GM12878 (cell line): ENCODE measurements around the gene ANKRD31. TPM values are rescaled to one million over a fixed set of nuclear protein-coding genes. Genes with fewer than 3 reads are reported as not detected.

ENCODE experiments used
- ATAC-seq: fragments of 200-7000 bp; cut with Tn5 transposase; 3 replicates; pipeline ENCODE4 v1.9.1; 2020; ENCODE audit warnings: mild to moderate bottlenecking, moderate library complexity
- BruUV-seq: library from RNA; stranded (reverse); fragments of 400-500 nt; replicated peaks from 2 replicates; lab custom pipeline; 2021; lab: Mats Ljungman, UMichigan
- CTCF ChIA-PET: fragments of 300-600 bp; sonication (Branson Sonifier 250); formaldehyde crosslinking; extraction: SDS; loops from one replicate; lab custom pipeline; 2021; ENCODE audit warnings: inconsistent platforms; lab: Yijun Ruan, JAX
- POLR2A ChIA-PET: fragments of 350-600 bp; formaldehyde crosslinking; extraction: SDS; loops from one replicate; lab custom pipeline; 2021; ENCODE audit warnings: inconsistent platforms; lab: Charles Lee
- RAD21 ChIA-PET: fragments of 300-600 bp; sonication (Branson Sonifier 250); formaldehyde crosslinking; loops from one replicate; lab custom pipeline; 2023; ENCODE audit warnings: antibody characterized with exemption; ENCODE audit not compliant: unreplicated experiment; lab: Charles Lee
- SMC1A ChIA-PET: fragments of 300-600 bp; sonication (Branson Sonifier 250); formaldehyde crosslinking; loops from one replicate; lab custom pipeline; 2023; ENCODE audit not compliant: unreplicated experiment, uncharacterized antibody; lab: Charles Lee
- DNase-seq: peaks from one replicate; pipeline ENCODE4 v3.0.0-alpha.2; 2011; ENCODE audit warnings: low read depth, low spot score
- FAIRE-seq: peaks from 3 replicates; lab custom pipeline; 2011; peaks lifted over from hg19 to GRCh38; lab: Jason Lieb, UNC
- H2AFZ ChIP-seq: 2 replicates; pipeline ENCODE4 v1.6.0; 2011; ENCODE audit warnings: low read depth, low read length, control low read depth; ENCODE audit not compliant: control insufficient read depth
- H3K27ac ChIP-seq: 2 replicates; pipeline ENCODE4 v1.5.1; 2011; ENCODE audit warnings: control low read depth; ENCODE audit not compliant: control insufficient read depth, insufficient read depth
- H3K27me3 ChIP-seq, 2 experiments: replicated peaks in 1 of 2; 2 replicates each; pipeline versions ENCODE4 v1.6.0 to v1.6.1; 2011; ENCODE audit warnings: low read length in 1 of 2; ENCODE audit not compliant: control insufficient read depth in 2 of 2, insufficient read depth in 2 of 2
- H3K36me3 ChIP-seq, 2 experiments: 2 replicates each; pipeline ENCODE4 v1.5.1; 2011; ENCODE audit warnings: low read length in 1 of 2; ENCODE audit not compliant: control insufficient read depth in 2 of 2, insufficient read depth in 2 of 2
- H3K4me1 ChIP-seq: 2 replicates; pipeline ENCODE4 v1.6.1; 2011; ENCODE audit warnings: mild to moderate bottlenecking, low read length, moderate library complexity, mixed read lengths; ENCODE audit not compliant: control insufficient read depth, insufficient read depth
- H3K4me2 ChIP-seq: 2 replicates; pipeline ENCODE4 v1.6.0; 2011; ENCODE audit warnings: control low read depth; ENCODE audit not compliant: control insufficient read depth, insufficient read depth
- H3K4me3 ChIP-seq: fragments of 200-600 bp; sonication (generic); 2 replicates; pipeline ENCODE4 v1.5.1; 2016
- H3K79me2 ChIP-seq: 2 replicates; pipeline ENCODE4 v1.6.0; 2011; ENCODE audit warnings: low read length; ENCODE audit not compliant: control insufficient read depth, insufficient read depth
- H3K9ac ChIP-seq: 2 replicates; pipeline ENCODE4 v1.8.0; 2011; ENCODE audit warnings: low read length, control low read depth, mixed read lengths; ENCODE audit not compliant: control insufficient read depth, insufficient read depth
- H3K9me3 ChIP-seq: replicated peaks from 3 replicates; pipeline ENCODE4 v1.5.1; 2011; ENCODE audit warnings: mild to moderate bottlenecking, low read length; ENCODE audit not compliant: control insufficient read depth, insufficient read depth
- H4K20me1 ChIP-seq: 2 replicates; pipeline ENCODE4 v1.6.0; 2011; ENCODE audit not compliant: control insufficient read depth, insufficient read depth
- CEBPB ChIP-seq, 2 experiments: fragments of 150-350 bp in 1 of 2; IDR thresholded peaks; 2 replicates each; pipeline ENCODE4 v1.6.1; 2012 to 2014; ENCODE audit warnings: low read depth in 2 of 2, low read length in 2 of 2, borderline replicate concordance in 1 of 2, inconsistent platforms in 1 of 2
- ELK1 ChIP-seq: IDR thresholded peaks from 2 replicates; pipeline ENCODE4 v1.6.1; 2012; ENCODE audit warnings: low read depth, low read length, improper control_type of control experiment
- MEF2A ChIP-seq: IDR thresholded peaks from 2 replicates; pipeline ENCODE4 v1.6.1; 2011; ENCODE audit warnings: low read depth, mild to moderate bottlenecking, low read length, moderate library complexity; ENCODE audit not compliant: insufficient read depth
- REST ChIP-seq: IDR thresholded peaks from 2 replicates; pipeline ENCODE4 v1.6.1; 2012; ENCODE audit warnings: mild to moderate bottlenecking, low read depth, low read length
- RFX5 ChIP-seq: IDR thresholded peaks from 2 replicates; pipeline ENCODE4 v1.6.1; 2011; ENCODE audit warnings: low read depth, low read length, improper control_type of control experiment
- TARDBP ChIP-seq: IDR thresholded peaks from 2 replicates; pipeline ENCODE4 v1.6.1; 2016; ENCODE audit warnings: borderline replicate concordance
- ZBTB4 ChIP-seq: fragments of 450-650 bp; formaldehyde crosslinking; IDR thresholded peaks from 2 replicates; pipeline ENCODE4 v1.4.0; 2022; ENCODE audit warnings: mild to moderate bottlenecking, moderate library complexity
- WGBS: methylation state at CpG from one replicate; pipeline ENCODE4 v1.1.6; 2016; ENCODE audit warnings: low lambda C conversion rate; ENCODE audit not compliant: insufficient replicate concordance, insufficient coverage; ENCODE audit errors: missing lambda C conversion rate; 5-methylcytosine and 5-hydroxymethylcytosine counted together
- in situ Hi-C: fragments of 300-500 bp; cut with MboI; formaldehyde crosslinking; loops from 9 replicates; pipeline ENCODE4 v1.14.3; 2018; ENCODE audit warnings: mixed read lengths
- intact Hi-C: fragments of 100-400 bp; cut with micrococcal nuclease; formaldehyde crosslinking; loops from one replicate; pipeline ENCODE4 v1.14.2; 2022; ENCODE audit not compliant: unreplicated experiment
- polyA plus RNA-seq, 11 experiments: library from polyadenylated mRNA; depleted of rRNA in 4 of 11; unstranded in 6 of 11; stranded (reverse) in 5 of 11; fragments of >200 nt; fragmentation: Nextera tagmentation in 4 of 11; fragmentation: Illumina TruSeq in 1 of 11; extraction: Ambion mirVana in 4 of 11; extraction: Trizol in 1 of 11; gene quantifications; 1 replicate in 1 of 11; 2 replicates in 10 of 11; pipeline versions ENCODE4 v1.2.1 to v1.2.3, GENCODE V29; 2011 to 2016; ENCODE audit warnings: inconsistent platforms in 2 of 11, missing spikeins in 2 of 11, low read depth in 1 of 11
- total RNA-seq, 4 experiments: library from RNA; depleted of rRNA in 3 of 4; stranded (reverse); fragments of >200 nt in 3 of 4; fragmentation: Illumina TruSeq in 1 of 4; extraction: Trizol in 1 of 4; gene quantifications; 2 replicates each; pipeline versions ENCODE4 v1.2.1 to v1.2.3, GENCODE V29; 2013 to 2021

Gene ANKRD31
- total and polyA plus RNA-seq, 10 of the 15 experiments (the other 5 are each of a cell fraction or from before 2014, with no cell fraction given): under 0.01 to 0.10 (median 0.04) TPM; not detected in 3

- ChIA-PET CTCF (interaction anchor here (1.5 kb wide), 1 partner anchor 92 kb away, joined by 3 read pairs; the partner anchor contains the start of gene HMGCR), SMC1A (no interaction called here), RAD21 (no interaction called here), POLR2A (interaction anchor here (0.6 kb wide), 1 partner anchor 41 kb away, joined by 6 read pairs; no protein-coding TSS in a partner anchor)
- no peak overlapping the region for H3K4me2 ChIP-seq
- no peaks in the 10 kb centered on the region for H3K27me3 ChIP-seq
- no peak overlapping the region for H3K9ac ChIP-seq
- 40% methylated on average over 2 of the region's 2 CpGs for WGBS
- H3K79me2 ChIP-seq: no peaks in the 10 kb centered on the region
- no peak for ATAC-seq
- no peak overlapping the region for H2AFZ ChIP-seq
- no peak for DNase-seq
- no peak for TF ChIP-seq RFX5
- no peak for TF ChIP-seq ZBTB4 (CRISPR knock-in tag)
- TF ChIP-seq TARDBP: no peak
- no peak for TF ChIP-seq REST
- TF ChIP-seq MEF2A: no peak
- no peak for TF ChIP-seq ELK1
- TF ChIP-seq CEBPB (IDR thresholded peaks at IDR 0.05; ENCODE audit: borderline replicate concordance in 1 of 2, low read depth in 2 of 2, low read length in 2 of 2): no peak
- BruUV-seq: no TSS peak
- H3K4me3 ChIP-seq: no peak overlapping the region
- in situ Hi-C loops: no loop called here
- no peak for FAIRE-seq
- no peak overlapping the region for H3K27ac ChIP-seq
- no peaks in the 10 kb centered on the region for H3K36me3 ChIP-seq
- no peaks in the 10 kb centered on the region for H3K4me1 ChIP-seq
- intact Hi-C loops: no loop called here
- no peaks in the 10 kb centered on the region for H4K20me1 ChIP-seq
- no peaks in the 10 kb centered on the region for H3K9me3 ChIP-seq
Observed at GRCh38 chr5:75245023-75245422, 8.3 kb upstream of the ANKRD31 start.
